Measurements from ENCODE around the gene RAB31. TPM values are rescaled to one million over a fixed set of nuclear protein-coding genes. Genes with fewer than 3 reads are reported as not detected.

Gene RAB31
- total and polyA plus RNA-seq, 2 of the 13 experiments (the other 11 are each of a cell fraction or from before 2014, with no cell fraction given) = 1.1 to 1.7 TPM

GRCh38 chr18:9741793-9742523 lies 33.9 kb downstream of the RAB31 start (continued):
- TF ChIP-seq AHR (CRISPR knock-in tag; IDR thresholded peaks at IDR 0.05) = no peak
- no peak for TF ChIP-seq ZNF253 (CRISPR knock-in tag; IDR thresholded peaks at IDR 0.05; ENCODE audit: borderline replicate concordance)
- TF ChIP-seq SOX13 (IDR thresholded peaks at IDR 0.05) = no peak
- TF ChIP-seq SOX13 (CRISPR knock-in tag; conservative IDR thresholded peaks at IDR 0.05 in 1 of 2, IDR thresholded peaks at IDR 0.05 in 1 of 2) = no peak
- no peak for TF ChIP-seq ZNF569 (CRISPR knock-in tag; IDR thresholded peaks at IDR 0.05; ENCODE audit: borderline replicate concordance)
- TF ChIP-seq ZSCAN25 (CRISPR knock-in tag; IDR thresholded peaks at IDR 0.05) = no peak
- TF ChIP-seq ZMYM4 (CRISPR knock-in tag; IDR thresholded peaks at IDR 0.05) = no peak
- no peak for TF ChIP-seq GTF3A (CRISPR knock-in tag; conservative IDR thresholded peaks at IDR 0.05)
- no peak for TF ChIP-seq ZNF234 (CRISPR knock-in tag; conservative IDR thresholded peaks at IDR 0.05)
- TF ChIP-seq ZIK1 (CRISPR knock-in tag; IDR thresholded peaks at IDR 0.05; ENCODE audit: borderline replicate concordance, low read depth) = no peak
- no peak for TF ChIP-seq ELF4 (CRISPR knock-in tag; IDR thresholded peaks at IDR 0.05; ENCODE audit: borderline replicate concordance)
- TF ChIP-seq KDM2A (CRISPR knock-in tag; IDR thresholded peaks at IDR 0.05; ENCODE audit: borderline replicate concordance, low read depth) = 0 out of 2 replicates have a peak, but pooled peaks have one; percentile 28
- no peak for TF ChIP-seq ZNF710 (CRISPR knock-in tag; IDR thresholded peaks at IDR 0.05; ENCODE audit: borderline replicate concordance)
- TF ChIP-seq EED (CRISPR knock-in tag; IDR thresholded peaks at IDR 0.05) = no peak
- no peak for TF ChIP-seq ZZZ3 (CRISPR knock-in tag; IDR thresholded peaks at IDR 0.05; ENCODE audit: borderline replicate concordance)
- no peak for TF ChIP-seq ZNF34 (CRISPR knock-in tag; IDR thresholded peaks at IDR 0.05; ENCODE audit: borderline replicate concordance)
- no peak for TF ChIP-seq RFXANK (CRISPR knock-in tag; IDR thresholded peaks at IDR 0.05)
- TF ChIP-seq U2AF2 (IDR thresholded peaks at IDR 0.05; ENCODE audit: low read depth, low read length) = no peak
- TF ChIP-seq ZNF562 (CRISPR knock-in tag; IDR thresholded peaks at IDR 0.05; ENCODE audit: borderline replicate concordance) = no peak
- no peak for TF ChIP-seq SP4 (CRISPR knock-in tag; IDR thresholded peaks at IDR 0.05)
- no peak for TF ChIP-seq ZSCAN30 (CRISPR knock-in tag; IDR thresholded peaks at IDR 0.05)
- peak; percentile 13; the same call in 1 of the 2 replicates for TF ChIP-seq GATAD2A (CRISPR knock-in tag; IDR thresholded peaks at IDR 0.05)
- no peak for TF ChIP-seq ZBTB8A (CRISPR knock-in tag; IDR thresholded peaks at IDR 0.05; ENCODE audit: borderline replicate concordance, low read depth)
- TF ChIP-seq AGO1 (IDR thresholded peaks at IDR 0.05; ENCODE audit: low read depth, low read length, poor library complexity, severe bottlenecking) = no peak
- no peak for TF ChIP-seq DRAP1 (CRISPR knock-in tag; IDR thresholded peaks at IDR 0.05)
